ENCODE data around the gene SMIM33. TPM values are rescaled to one million over a fixed set of nuclear protein-coding genes. Genes with fewer than 3 reads are reported as not detected.
"Not testable (repeated sequence)": the region's sequence is repeated elsewhere in the genome, so short reads cannot be mapped to it uniquely, and the experiment has no call there.

SMIM33 gene
- not detected for polyA plus RNA-seq (ENCODE audit: insufficient read length)

DNA sequence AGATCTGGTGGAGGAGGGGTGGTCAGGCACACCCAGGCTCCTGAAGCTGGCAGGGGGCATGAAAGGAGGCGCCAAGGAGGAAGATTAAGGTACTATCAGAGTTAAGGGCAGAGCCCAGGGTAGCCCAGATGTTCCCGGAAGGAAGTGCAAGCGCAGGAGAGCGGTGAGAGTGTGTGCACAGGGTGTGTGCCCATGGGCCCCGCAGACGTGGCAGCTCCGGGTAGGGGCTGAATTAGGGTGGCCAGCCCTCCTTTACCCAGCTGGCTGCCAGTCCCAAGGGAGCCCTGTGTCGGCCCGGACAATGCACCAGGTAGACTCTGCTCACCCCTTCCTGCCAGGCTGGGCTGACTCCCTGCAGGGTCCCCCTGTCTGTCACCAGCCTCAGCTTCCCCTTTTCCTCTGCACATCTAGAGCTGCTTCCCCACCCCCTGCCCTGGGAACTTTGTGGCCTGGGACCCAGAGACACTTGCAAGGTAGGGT, at the start of gene SMIM33:
Gene SMIM33, plus strand, starts transcription at position 184 of the 480 bp plus-strand sequence. Its CDS starts 118 bp downstream, at position 302.
- DNase-seq = no peak

DNA sequence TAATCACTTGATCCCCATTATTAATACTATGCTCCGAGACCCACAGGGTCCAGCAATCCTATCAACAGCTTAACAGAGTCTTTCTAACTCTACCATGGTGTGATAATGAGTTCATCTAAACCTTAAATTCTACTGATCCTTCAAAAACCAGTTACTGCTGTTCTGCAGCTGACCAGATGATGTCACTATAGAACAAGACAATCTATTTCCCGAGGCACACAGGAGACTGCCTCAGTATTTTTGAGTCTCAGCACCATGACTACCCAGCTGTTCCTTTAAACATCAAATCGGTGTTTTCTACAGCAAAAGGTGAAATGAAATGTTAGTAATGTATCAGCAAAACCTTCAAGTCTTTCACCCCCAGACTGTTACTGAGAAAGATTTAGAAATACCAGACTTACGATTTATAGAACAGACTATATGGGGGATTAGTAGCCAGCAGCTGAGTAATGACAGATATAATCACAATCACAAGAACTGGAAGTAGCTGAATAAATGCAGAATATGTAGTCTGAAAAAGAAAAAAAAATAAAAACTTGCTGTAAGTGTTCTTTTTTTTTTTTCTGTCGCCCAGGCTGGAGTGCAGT, 48.4 kb upstream of the SMIM33 start:
- DNase-seq = peak; percentile 65

DNA sequence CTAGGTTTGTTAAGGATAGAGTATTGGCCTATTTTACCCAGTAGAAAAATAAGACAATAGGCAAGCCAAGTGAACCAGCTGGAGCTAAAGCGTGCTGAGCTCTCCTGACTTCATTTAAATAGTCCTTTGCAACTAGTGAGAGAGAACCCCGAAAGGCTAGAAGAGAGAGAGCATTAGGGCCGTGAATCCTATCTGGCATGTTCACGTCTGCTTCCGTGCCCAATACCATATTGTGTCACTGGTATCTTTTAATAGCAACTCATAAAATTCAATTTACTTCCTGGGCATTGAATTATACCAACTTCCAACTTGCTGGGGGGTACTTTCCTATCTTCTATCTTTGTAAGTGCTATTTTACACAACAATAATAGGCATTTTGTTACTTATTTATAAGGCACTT, 45.3 kb upstream of the SMIM33 start:
- no peak for DNase-seq

DNA sequence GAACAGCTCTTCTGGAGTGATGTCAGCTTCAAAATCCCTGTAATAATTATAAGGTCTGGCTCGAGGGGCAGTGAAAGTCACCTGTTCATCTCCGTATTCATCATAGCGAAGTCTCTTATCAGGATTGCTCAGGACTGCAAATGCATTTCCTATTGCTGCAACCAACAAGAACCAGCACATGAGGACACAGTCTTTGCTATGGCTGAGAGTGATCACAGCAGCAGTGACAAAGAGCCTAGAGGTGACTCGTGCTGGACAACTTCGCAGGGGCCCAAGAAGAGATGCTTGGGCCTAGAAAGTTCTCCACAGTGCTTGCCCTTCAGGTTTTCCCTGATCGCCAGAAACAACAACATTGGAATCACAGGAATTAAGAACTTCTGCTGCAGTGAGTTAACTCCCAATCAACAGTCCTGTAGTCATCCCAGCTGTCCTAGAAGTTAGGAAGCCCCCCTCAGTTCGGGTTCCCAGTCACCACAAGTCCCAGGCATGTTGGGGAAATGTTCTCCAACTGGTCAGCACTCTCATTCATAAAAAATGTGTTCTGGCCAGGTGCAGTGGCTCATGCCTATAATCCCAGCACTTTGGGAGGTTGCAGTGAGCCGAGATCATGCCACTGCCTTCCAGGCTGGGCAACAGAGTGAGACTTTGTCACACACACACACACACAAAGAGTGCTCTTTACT, 44.5 kb upstream of the SMIM33 start:
- no peak for DNase-seq

DNA sequence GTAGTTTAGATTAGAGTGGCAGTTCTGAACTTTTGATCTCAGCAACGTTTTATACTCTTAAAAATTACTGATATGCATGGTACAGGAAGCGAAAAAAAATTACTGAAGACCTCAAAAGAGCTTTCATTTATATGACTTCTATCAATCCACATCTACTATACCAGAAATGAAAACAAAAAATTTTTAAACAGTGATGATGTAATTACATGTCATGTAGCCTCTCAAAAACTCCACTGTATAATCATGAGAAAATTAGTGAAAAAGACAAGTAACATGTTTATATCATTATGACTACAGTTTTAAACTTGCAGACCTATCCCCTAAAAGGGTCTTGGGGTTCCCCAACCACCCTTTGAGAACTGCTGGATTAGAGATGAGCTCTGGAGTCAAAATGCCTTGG, 40.8 kb upstream of the SMIM33 start:
- DNase-seq = no peak

DNA sequence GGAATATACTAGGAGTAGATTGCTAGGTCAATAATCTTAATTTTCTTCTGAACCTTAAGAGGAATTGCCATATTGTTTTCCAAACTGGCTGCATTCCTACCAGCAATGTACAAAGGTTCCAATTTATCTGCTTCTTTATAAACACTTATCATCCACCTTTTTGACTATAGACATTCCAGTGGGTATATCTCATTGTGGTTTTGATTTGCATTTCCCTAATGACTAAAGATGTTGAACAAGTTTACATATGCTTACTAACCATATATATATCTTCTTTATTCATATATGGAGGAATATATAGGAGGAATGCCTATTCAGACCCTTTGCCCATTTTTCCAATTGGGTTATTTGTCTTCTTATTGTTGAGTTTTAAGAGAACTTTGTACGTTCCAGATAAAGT, 39.1 kb upstream of the SMIM33 start:
- DNase-seq = no peak

DNA sequence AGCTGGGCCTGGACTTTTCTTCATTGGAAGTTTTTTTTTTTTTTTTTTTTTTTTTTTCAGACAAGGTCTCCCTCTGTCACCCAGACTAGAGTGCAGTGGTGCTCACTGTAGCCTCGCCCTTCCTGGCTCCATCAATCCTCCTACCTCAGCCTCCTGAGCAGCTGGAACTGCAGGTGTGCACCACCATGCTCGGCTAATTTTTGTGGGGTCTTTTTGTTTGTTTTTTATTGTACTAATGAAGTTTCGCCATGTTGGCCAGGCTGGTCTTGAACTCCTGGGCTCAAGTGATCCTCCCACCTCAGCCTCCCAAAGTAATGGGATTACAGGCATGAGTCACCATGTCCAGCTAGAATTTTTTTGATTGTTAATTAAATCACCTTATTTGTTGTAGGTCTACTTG, 35.1 kb upstream of the SMIM33 start:
- no peak for DNase-seq

DNA sequence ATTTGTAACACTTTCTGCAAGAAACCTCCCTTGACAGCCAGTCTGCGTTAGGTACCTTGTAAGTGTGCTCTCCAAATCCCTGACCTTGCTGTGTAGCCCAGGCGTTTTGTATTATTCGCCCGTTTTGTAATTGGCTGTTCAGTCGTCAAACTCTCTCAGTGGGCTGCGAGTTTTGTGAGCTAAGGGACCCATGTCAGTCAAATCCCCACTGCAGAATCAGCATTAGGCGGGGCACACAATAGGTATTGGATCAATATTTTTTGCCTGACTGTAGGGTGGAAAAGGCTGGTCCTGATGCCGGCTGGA, 32.1 kb upstream of the SMIM33 start:
- no peak for DNase-seq

DNA sequence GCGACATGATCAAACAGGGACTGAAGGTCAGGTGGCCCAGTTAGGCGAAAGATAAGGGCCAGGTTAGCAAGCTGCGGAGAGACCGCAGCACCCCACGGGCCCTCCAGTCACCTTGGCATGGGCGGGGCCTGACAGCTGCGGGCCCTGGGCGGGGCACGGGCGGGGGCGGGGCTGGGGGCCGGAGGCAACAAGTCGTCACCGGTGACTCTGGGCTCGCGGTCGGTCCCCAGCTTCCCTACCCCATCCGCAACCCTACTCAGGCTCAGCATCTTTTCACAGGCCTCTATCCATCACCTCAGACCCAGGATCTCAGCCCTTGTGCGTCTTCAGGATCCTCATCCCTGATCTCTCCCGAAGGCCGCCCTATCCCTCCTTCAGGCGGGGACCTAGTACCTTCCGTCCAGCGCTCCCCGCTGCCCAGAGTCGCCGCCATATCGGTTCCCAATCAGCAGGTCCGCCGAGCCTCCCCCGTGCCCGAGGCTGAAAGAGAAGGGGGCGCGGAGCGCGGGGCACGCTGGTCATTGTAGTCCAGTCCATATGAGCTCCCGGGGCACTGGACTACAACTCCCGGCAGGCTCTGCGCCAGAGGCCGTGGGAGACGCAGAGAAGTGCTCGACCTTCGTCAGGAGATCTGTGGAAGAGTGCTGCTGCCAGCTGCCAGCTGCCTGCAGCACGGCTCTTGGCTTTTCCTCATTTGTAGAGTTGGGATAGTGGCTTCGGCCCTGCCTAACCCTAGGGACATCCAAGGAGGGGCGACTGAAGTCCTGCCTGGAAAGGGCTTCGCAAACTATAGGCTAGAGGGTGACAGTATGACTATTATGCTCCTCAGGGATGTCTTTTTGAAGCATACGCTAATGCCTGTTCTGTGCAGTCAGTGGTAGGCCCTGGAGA, 31.5 kb upstream of the SMIM33 start, which contains the start of gene DNAJC18:
Gene DNAJC18, minus strand, starts transcription at position 513 of the 891 bp plus-strand sequence. Its CDS starts 80 bp downstream, at position 433.
- DNase-seq = peak; percentile 94

DNA sequence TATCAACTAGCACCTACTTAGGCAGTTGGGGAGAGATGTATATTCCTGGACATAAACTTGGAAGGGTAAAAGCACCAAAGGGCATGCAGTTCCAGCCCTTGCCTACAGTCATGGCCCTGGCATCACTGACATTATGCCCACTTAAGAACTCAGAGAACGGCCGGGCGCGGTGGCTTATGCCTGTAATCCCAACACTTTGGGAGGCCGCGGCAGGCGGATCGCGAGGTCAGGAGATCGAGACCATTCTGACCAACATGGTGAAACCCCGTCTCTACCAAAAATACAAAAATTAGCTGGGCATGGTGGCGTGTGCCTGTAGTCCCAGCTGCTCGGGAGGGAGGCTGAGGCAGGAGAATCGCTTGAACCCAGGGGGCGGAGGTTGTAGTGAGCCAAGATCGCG, 30.4 kb upstream of the SMIM33 start:
- not testable (repeated sequence) for DNase-seq

DNA sequence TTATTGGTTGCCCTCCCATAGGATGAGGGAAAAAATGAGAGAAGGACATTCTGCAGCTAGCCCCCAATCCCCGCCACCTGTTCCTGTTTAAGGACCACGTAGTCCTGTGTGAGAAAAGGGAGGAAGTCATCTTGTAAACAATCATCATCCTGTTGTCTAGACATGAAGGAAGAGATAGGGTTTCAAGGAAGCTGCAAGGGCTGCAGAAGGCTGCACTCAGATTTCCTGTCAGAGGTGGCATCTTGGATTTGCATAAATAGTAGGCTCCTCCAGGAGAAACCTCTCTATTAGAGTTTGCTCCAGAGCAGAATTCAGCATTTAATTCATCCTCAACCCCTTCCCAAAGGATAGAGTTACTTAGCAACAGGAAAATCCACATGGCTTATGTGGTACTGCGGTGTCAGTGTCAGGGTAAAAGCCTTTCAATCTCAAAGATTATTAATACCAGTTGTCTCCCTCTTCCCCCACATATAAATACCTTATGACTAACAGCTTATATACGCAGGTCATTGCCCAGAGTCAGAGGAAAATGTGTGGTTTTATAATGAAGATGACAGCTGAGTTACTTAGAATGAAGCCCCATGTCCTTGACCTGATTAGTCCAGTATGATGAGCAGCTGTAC, 26.9 kb upstream of the SMIM33 start:
- DNase-seq = no peak

DNA sequence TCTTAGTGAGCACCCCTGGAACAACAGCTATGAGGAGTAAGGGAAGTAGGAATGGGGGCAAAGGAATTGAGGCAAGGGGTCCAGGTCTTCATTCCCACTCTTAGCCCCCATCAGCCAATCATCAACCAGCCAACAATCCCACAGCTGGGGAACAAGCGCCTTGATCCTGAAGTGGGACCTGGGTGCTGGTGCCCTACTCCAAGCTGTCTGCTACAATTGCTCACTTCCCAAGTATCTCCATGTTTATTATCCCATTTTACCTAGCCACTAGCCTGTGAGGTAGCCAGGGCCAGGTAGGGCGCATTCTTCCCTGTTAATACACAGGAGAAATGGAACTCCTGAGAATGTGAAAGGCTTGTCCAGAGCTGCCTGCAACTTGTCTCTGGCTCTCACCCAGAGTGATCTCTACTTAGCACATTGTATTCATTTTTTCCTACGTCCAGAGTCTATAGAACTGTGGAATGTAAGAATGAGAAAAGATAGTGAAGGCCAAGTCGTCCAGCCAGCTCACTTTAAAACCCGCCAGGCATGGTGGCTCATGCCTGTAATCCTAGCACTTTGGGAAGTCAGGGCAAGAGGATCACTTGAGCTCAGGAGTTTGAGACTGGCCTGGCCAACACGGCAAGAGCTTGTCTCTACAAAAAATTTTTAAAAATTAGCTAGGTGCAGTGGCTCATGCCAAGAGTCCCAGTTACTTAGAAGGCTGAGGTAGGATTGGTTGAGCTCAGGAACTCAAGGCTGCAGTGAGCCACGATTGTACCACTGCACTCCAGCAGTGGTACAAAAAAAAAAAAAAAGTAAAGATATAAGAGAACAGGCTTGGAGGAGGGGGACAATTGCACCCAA, 25.3 kb upstream of the SMIM33 start:
- DNase-seq = peak; percentile 62

DNA sequence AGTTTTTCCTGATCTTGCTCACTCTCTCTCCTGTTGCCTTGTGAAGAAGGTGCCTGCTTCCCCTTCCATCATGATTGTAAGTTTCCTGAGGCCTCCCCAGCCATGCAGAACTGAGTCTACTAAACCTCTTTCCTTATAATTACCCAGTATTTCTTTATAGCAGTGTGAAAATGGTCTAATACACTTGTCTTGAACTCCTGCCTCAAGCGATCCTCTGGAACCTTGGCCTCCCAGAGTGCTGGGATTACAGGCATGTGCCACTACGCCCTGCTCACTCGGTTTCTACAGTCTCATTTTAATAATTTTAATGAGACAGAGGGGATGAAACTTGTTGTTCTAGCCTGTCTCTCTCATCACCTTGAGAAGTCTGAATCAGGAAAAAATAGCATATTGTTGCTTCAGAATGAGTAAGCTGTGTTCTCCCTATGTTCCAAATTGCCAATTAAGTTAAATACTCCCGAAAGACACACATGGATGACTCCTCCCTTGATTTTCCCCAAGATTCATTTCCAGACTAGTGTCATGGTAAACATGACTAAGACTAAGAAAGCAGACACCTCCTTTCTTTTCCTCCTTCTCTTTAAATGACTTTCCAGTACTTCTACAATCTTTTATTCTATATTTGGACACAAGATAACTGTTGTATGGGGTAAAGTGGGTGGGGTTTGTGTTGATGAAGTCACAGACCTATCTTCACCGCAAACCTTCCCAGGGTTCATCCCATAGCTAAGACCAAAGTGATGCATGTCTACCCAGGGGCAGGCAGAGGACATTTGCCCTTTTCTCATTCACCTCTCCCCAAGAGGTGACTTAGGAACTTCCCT, 23.6 kb upstream of the SMIM33 start:
- no peak for DNase-seq

DNA sequence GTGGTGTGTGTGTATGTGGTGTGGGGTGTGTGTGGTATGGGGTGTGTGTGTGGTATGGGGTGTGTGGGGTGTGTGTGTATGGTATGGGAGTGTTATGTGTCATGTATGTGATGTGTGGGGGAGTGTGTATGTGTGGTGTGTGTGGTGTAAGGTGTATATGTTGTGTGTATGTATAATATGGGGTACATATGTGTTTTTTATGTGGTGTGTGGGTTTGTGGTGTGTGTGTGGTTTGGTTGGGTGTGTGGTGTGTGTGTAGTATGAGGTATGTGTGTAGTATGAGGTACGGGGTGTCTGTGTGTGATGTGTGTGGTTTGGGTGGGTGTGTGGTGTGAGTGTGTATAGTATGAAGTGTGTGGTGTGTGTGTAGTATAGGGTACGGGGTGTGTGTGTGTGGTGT, 19.6 kb upstream of the SMIM33 start:
- no peak for DNase-seq

DNA sequence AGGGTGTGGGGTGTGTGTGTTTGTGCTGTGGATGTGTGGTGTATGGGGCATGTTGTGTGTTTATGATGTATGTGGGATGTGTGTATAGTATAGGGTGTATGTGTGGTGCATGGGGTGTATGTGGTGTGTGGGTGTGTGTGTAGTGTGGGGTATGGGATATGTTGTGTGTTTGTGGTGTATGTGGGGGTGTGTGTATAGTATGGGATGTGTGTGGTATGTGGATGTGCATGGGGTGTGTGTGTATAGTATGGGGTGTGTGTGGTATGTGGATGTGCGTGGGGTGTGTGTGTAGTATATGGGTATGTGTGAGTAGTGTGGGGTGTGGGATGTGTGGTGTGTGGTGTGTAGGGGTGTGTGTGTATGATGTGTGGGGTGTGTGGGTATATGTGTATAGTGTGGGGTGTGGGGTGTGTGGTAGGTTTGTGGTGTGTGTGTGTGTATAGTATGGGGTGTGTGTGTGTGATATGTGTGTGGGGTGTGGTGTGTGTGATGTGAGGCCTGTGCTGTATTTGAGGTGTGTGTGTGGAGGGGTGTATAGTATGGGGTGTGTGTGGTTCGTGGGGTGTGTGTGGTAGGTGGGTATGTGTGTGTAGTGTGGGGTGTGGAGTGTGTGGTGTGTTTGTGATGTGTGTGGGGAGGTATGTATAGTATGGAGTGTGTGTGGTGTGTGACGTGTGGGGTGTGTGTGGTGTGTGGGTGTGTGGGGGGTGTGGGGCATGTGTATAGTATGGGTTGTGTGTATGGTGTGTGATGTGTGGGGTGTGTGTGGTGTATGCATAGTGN, 18.7 kb upstream of the SMIM33 start:
- DNase-seq = no peak

DNA sequence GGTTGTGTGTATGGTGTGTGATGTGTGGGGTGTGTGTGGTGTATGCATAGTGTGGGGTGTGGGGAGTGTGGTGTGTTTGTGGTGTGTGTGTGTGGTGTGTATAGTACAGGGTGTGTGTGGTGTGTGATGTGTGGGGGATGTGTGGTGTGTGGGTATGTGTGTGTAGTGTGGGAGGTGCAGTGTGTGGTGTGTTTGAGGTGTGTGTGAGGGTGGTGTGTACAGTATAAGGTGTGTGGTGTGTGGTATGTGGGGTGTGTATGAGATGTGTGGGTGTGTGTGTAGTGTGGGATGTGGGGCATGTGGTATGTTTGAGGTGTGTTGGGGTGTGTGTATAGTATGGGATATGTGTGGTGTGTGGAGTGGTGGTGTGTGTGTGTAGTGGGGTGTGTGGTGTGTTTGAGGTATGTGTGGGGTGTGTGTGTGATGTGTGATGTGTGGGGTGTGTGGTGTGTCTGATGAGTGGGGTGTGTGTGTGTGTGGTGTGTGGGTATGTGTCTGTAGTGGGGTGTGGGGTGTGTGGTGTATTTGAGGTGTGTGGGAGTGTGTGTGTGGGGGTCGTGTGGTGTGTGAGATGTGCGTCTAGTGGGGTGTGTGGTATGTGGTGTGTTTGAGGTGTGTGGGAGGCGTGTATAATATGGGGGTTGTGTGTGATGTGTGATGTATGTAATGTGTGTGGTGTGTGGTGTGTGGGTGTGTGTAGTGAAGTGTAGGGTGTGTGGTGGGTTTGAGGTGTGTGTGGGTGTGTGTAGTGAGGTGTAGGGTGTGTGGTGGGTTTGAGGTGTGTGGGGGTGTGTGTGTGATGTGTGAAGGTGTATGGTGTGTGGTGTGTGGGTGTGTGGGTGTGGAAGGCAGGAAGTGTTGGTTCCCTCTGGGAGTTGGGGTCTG, 16.9 kb upstream of the SMIM33 start:
- DNase-seq = no peak

DNA sequence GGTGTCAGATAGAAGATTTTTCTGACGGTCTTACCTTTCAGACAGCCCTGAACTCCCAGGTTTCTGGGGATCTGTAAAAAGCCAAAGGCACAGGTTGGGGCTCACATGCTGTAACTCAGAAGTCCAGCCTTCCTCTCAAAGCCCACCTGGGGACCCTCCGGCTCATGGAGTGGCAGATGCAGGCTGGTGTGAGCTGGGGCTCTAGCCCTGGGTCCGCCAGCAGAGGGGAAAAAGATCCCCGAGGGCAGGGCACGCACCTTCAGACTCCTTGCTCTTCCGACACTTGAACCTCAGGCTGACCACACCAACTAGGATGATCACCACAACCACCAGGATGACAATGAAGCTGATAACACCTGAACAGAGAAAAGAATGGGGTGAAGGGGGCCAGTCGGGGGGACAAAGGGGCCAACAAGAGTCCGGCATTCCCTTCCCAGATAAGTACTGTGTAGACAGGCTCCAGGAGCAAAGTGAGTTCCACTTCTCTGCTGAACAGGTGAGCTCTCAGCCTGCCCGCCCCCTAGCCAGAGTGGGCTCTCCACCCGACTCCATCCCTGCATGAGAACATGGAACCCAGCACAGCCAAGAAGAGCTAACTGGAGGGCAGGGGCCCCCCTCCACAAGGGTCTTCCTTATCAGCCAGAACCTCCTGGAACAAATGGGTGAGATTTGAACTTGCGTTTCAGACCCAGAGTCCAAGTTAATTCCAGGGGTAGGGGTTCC, 16.1 kb upstream of the SMIM33 start:
- no peak for DNase-seq

DNA sequence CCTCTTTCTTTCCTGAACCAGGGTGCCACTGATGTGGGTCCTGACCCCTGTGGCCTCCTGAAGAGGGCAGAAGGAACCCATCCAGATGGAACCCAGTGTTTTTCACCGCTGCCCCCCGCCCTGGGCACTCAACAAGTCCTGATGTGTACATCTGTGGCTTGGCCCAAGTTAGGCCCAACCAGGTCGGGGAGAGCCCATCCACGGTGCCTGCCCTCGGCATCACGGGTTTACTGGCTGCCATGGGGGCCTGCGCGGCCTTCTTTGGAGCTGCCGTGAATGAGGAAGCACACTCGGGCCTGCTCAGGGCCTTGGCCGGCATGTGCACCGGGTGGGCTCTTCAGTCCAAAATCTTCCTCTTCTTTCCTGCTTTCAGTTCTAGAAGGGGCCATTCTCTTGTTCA, 14.0 kb upstream of the SMIM33 start:
- no peak for DNase-seq
